ENCODE measurements around the gene USO1. TPM values are rescaled to one million over a fixed set of nuclear protein-coding genes. Genes with fewer than 3 reads are reported as not detected.

USO1 gene
- total and polyA plus RNA-seq, 2 experiments from 2014 or later: 113 to 277 TPM

GRCh38 chr4:75698162-75698962, 26.0 kb upstream of the USO1 start:
- Histone ChIP-seq H3K4me1 (ENCODE audit: insufficient read depth) (peaks cover 41% of the 10 kb centered on the region), H3K9me2 (ENCODE audit: insufficient read depth) (no peaks in the 10 kb centered on the region), H3K27me3 (ENCODE audit: insufficient read depth) (no peaks in the 10 kb centered on the region), H3F3A (replicated peaks; ENCODE audit: low read depth) (no peaks in the 10 kb centered on the region), H3K36me3 (ENCODE audit: insufficient read depth) (peaks cover 11% of the 10 kb centered on the region), H3K4me2 (peak overlapping the region; percentile 42; the same call in 1 of the 2 replicates), H4K20me1 (replicated peaks; ENCODE audit: insufficient read depth) (no peaks in the 10 kb centered on the region; the same call in none of the 2 replicates), H3K27ac (ENCODE audit: low read depth) (peak overlapping the region; percentile 68; the same call in 1 of the 2 replicates), H3K79me2 (replicated peaks; ENCODE audit: insufficient read depth) (peaks cover 97% of the 10 kb centered on the region), H3K4me3 (no peak overlapping the region), H2AFZ (no peak overlapping the region)
- peaks cover 37% of the 10 kb centered on the region for H3K36me3 Mint-ChIP-seq (ENCODE audit: low read depth)
- no peaks in the 10 kb centered on the region for H3K9me3 Mint-ChIP-seq
- H3K27me3 Mint-ChIP-seq (ENCODE audit: insufficient read depth, low read depth, poor library complexity): peaks cover 8% of the 10 kb centered on the region
- TF ChIP-seq, protein P1, sequence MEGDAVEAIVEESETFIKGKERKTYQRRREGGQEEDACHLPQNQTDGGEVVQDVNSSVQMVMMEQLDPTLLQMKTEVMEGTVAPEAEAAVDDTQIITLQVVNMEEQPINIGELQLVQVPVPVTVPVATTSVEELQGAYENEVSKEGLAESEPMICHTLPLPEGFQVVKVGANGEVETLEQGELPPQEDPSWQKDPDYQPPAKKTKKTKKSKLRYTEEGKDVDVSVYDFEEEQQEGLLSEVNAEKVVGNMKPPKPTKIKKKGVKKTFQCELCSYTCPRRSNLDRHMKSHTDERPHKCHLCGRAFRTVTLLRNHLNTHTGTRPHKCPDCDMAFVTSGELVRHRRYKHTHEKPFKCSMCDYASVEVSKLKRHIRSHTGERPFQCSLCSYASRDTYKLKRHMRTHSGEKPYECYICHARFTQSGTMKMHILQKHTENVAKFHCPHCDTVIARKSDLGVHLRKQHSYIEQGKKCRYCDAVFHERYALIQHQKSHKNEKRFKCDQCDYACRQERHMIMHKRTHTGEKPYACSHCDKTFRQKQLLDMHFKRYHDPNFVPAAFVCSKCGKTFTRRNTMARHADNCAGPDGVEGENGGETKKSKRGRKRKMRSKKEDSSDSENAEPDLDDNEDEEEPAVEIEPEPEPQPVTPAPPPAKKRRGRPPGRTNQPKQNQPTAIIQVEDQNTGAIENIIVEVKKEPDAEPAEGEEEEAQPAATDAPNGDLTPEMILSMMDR (conservative IDR thresholded peaks at IDR 0.05; ENCODE audit: low read depth in 2 of 2): peak in 1 of 2 experiments; percentile 48; a peak in 2 of 4 replicates
- no peak for TF ChIP-seq ZNF331 (CRISPR knock-in tag; IDR thresholded peaks at IDR 0.05; ENCODE audit: low read depth)
- DNase-seq (ENCODE audit: low spot score) (peak; percentile 60), ATAC-seq (peak; percentile 57)
- no peak overlapping the region for H3K4me3 Mint-ChIP-seq
- peaks cover 36% of the 10 kb centered on the region for H3K4me1 Mint-ChIP-seq
- peak overlapping the region; percentile 60; the same call in 1 of the 2 replicates for H3K27ac Mint-ChIP-seq

DNA sequence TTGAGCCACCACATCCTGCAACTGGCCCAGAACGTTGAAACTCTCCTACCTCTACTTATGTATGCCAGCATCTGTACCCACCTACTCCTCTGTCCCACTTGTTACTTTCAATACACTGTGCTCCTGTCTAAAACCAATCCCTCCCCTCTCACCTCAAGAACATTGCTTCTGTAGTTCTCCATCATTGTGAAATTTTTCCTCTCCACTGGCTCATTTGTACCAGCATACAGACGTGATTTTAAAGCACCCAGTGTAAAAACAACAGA, 25.5 kb upstream of the USO1 start:
- no peak for ATAC-seq
- Histone ChIP-seq H3K79me2 (replicated peaks; ENCODE audit: insufficient read depth) (peaks cover 97% of the 10 kb centered on the region), H2AFZ (no peak overlapping the region), H3F3A (replicated peaks; ENCODE audit: low read depth) (no peaks in the 10 kb centered on the region), H3K27ac (ENCODE audit: low read depth) (peak overlapping the region; percentile 68; the same call in 1 of the 2 replicates), H4K20me1 (replicated peaks; ENCODE audit: insufficient read depth) (no peaks in the 10 kb centered on the region; the same call in none of the 2 replicates), H3K27me3 (ENCODE audit: insufficient read depth) (no peaks in the 10 kb centered on the region), H3K4me3 (no peak overlapping the region), H3K9me2 (ENCODE audit: insufficient read depth) (no peaks in the 10 kb centered on the region), H3K4me1 (ENCODE audit: insufficient read depth) (peaks cover 46% of the 10 kb centered on the region), H3K4me2 (no peak overlapping the region; the same call in 1 of the 2 replicates), H3K36me3 (ENCODE audit: insufficient read depth) (peaks cover 9% of the 10 kb centered on the region)
- Mint-ChIP-seq H3K9me3 (no peaks in the 10 kb centered on the region), H3K4me3 (no peak overlapping the region), H3K27me3 (ENCODE audit: insufficient read depth, low read depth, poor library complexity) (peaks cover 8% of the 10 kb centered on the region), H3K27ac (peak overlapping the region; percentile 2; the same call in 1 of the 2 replicates), H3K36me3 (ENCODE audit: low read depth) (peaks cover 37% of the 10 kb centered on the region), H3K4me1 (peaks cover 39% of the 10 kb centered on the region)
- no peak for DNase-seq (ENCODE audit: low spot score)
- TF ChIP-seq NANOG (IDR thresholded peaks at IDR 0.05; ENCODE audit: borderline replicate concordance) (no peak), CREB1 (CRISPR knock-in tag; IDR thresholded peaks at IDR 0.05; ENCODE audit: low read depth) (no peak), EZH2phosphoT487 (IDR thresholded peaks at IDR 0.05; ENCODE audit: unreplicated experiment) (no peak), REST (IDR thresholded peaks at IDR 0.05; ENCODE audit: unreplicated experiment) (no peak), STAT1 (IDR thresholded peaks at IDR 0.05; ENCODE audit: unreplicated experiment) (no peak), ZNF331 (CRISPR knock-in tag; IDR thresholded peaks at IDR 0.05; ENCODE audit: low read depth) (no peak), POLR2AphosphoS5 (IDR thresholded peaks at IDR 0.05; ENCODE audit: low read depth) (no peak)
- TF ChIP-seq, protein P1 (conservative IDR thresholded peaks at IDR 0.05; ENCODE audit: low read depth in 2 of 2): no peak

Data from GM23338 (cell line).